ENCODE results near the gene ZNF20.

The ZNF20 gene

DNA sequence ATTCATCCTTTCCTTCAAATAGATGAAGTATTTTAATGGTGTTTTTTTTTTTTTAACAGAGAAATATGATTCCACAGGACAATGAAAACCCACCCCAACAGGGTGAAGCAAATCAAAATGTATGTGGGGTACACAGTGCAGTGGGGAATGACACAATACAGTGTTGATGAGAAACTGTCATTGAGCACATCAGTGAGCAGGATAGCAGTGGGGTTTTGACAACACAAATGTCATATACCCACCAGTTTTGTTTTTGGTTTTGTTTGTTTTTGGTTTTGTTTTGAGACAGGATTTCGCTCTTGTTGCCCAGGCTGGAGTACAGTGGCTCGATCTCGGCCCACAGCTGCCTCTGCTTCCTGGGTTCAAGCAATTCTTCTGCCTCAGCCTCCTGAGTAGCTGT, 46.4 kb downstream of the ZNF20 start:
- Histone ChIP-seq H3K4me1 (ENCODE audit: control insufficient read depth, low read depth, low read length) (no peaks in the 10 kb centered on the region), H3K79me2 (ENCODE audit: control insufficient read depth, insufficient read depth, low read length) (peaks cover 14% of the 10 kb centered on the region), H3K27me3 (ENCODE audit: insufficient read depth, low read length, poor library complexity) (no peaks in the 10 kb centered on the region), H2BK15ac (replicated peaks; ENCODE audit: low read depth) (no peak overlapping the region), H3K18ac (ENCODE audit: low read length) (no peak overlapping the region), H2BK120ac (ENCODE audit: low read depth, low read length) (no peak overlapping the region), H3K36me3 (ENCODE audit: control insufficient read depth, insufficient read depth, low read length) (peaks cover 4% of the 10 kb centered on the region), H4K5ac (ENCODE audit: low read length) (no peak overlapping the region), H4K8ac (ENCODE audit: low read depth, low read length) (no peak overlapping the region), H3K9ac (ENCODE audit: low read length) (no peak overlapping the region), H2BK5ac (ENCODE audit: low read length) (no peak overlapping the region), H3K56ac (ENCODE audit: low read length) (no peak overlapping the region), H3K4me2 (ENCODE audit: low read length) (no peak overlapping the region), H2AK5ac (ENCODE audit: low read length) (no peak overlapping the region), H3K79me1 (ENCODE audit: low read length) (peaks cover 6% of the 10 kb centered on the region), H3K27ac (ENCODE audit: low read depth, low read length) (no peak overlapping the region), H3K23ac (ENCODE audit: low read length) (no peak overlapping the region), H3K4me3 (ENCODE audit: low read length) (no peak overlapping the region), H3K4ac (ENCODE audit: low read depth, low read length) (no peak overlapping the region)
- DNase-seq = no peak
- no CpG with 5 or more reads among the region's 3 CpGs for WGBS (ENCODE audit: extremely low coverage, insufficient coverage, low lambda C conversion rate)

DNA sequence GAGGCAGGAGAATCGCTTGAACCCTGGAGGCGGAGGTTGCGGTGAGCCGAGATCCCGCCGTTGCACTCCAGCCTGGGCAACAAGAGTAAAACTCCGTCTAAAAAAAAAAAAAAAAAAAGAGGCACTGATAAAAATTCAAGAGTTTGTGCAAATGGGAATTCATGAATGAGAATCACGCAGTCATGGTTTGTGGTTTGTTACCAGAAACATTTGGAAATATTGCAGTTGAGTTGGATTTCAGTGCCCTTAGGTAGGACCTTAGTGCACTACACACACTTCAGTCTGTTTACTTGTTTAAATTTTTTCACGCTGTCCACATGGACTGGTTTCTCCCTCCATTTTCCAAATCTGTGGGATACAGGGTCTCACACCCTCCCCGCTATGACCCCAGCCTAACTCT, 47.2 kb downstream of the ZNF20 start:
- WGBS (ENCODE audit: extremely low coverage, insufficient coverage, low lambda C conversion rate) = no CpG with 5 or more reads among the region's 10 CpGs
- Histone ChIP-seq H4K8ac (ENCODE audit: low read depth, low read length) (no peak overlapping the region), H4K5ac (ENCODE audit: low read length) (no peak overlapping the region), H2BK120ac (ENCODE audit: low read depth, low read length) (no peak overlapping the region), H2BK5ac (ENCODE audit: low read length) (no peak overlapping the region), H2BK15ac (replicated peaks; ENCODE audit: low read depth) (no peak overlapping the region), H3K4me2 (ENCODE audit: low read length) (peak overlapping the region; percentile 79), H3K4me1 (ENCODE audit: control insufficient read depth, low read depth, low read length) (no peaks in the 10 kb centered on the region), H3K27ac (ENCODE audit: low read depth, low read length) (no peak overlapping the region), H2AK5ac (ENCODE audit: low read length) (no peak overlapping the region), H3K23ac (ENCODE audit: low read length) (no peak overlapping the region), H3K79me1 (ENCODE audit: low read length) (peaks cover 6% of the 10 kb centered on the region), H3K4me3 (ENCODE audit: low read length) (peak overlapping the region; percentile 54), H3K27me3 (ENCODE audit: insufficient read depth, low read length, poor library complexity) (no peaks in the 10 kb centered on the region), H3K4ac (ENCODE audit: low read depth, low read length) (no peak overlapping the region), H3K56ac (ENCODE audit: low read length) (peak overlapping the region; percentile 87), H3K36me3 (ENCODE audit: control insufficient read depth, insufficient read depth, low read length) (peaks cover 2% of the 10 kb centered on the region), H3K18ac (ENCODE audit: low read length) (no peak overlapping the region), H3K9ac (ENCODE audit: low read length) (peak overlapping the region; percentile 81), H3K79me2 (ENCODE audit: control insufficient read depth, insufficient read depth, low read length) (peaks cover 13% of the 10 kb centered on the region)
- no peak for DNase-seq

DNA sequence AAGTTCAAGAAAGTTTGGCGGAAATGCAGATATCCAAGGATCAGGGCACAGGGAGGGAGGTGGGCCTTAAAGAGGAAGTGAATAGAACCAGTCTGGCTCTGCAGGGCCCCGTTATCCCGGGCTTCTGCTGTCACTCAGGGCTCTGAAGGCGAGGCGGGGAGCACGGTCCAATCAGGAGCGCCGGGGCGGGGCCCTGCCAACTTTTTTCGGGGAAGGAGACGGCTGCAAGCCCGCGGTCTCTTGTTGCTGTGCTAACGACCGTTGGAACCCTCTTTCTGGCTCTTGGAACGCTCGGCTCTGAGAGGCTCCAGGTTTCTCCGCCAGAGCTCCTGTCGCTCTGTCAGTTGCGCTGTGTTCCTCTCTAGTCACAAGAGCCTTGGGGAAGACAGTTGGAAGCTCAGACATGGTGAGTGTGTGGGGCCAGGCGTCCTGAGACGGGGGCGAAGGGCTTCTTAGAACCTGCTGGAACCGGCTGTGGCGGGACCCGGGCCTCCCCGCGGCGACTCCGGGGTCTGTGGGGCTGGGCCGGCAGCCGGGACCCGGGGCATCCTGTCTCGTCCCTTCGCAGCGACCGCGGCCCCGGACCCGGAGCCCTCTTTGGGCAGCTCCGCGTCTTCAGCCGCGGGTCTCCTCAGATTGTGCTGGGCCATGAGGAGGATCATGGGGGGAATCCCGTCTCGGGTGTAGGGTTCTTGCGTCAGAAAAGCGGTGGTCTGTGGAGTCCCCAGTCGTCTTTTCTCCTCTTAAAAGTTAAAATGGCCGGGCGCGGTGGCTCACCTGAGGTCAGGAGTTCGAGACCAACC, 47.9 kb downstream of the ZNF20 start:
- peak; percentile 97 for DNase-seq
- peak overlapping the region; percentile 71 for H3K27ac ChIP-seq (ENCODE audit: low read depth, low read length)
- peak overlapping the region; percentile 28 for H3K4me2 ChIP-seq (ENCODE audit: low read length)
- no CpG with 5 or more reads among the region's 53 CpGs for WGBS (ENCODE audit: extremely low coverage, insufficient coverage, low lambda C conversion rate)
- H3K36me3 ChIP-seq (ENCODE audit: control insufficient read depth, insufficient read depth, low read length) = peaks cover 2% of the 10 kb centered on the region
- H2BK15ac ChIP-seq (replicated peaks; ENCODE audit: low read depth) = no peak overlapping the region
- H3K4me1 ChIP-seq (ENCODE audit: control insufficient read depth, low read depth, low read length) = no peaks in the 10 kb centered on the region
- H4K5ac ChIP-seq (ENCODE audit: low read length) = no peak overlapping the region
- H2BK120ac ChIP-seq (ENCODE audit: low read depth, low read length) = no peak overlapping the region
- H4K8ac ChIP-seq (ENCODE audit: low read depth, low read length) = no peak overlapping the region
- H3K79me1 ChIP-seq (ENCODE audit: low read length) = peaks cover 6% of the 10 kb centered on the region
- no peak overlapping the region for H3K23ac ChIP-seq (ENCODE audit: low read length)
- H3K79me2 ChIP-seq (ENCODE audit: control insufficient read depth, insufficient read depth, low read length) = peaks cover 12% of the 10 kb centered on the region
- peak overlapping the region; percentile 75 for H3K18ac ChIP-seq (ENCODE audit: low read length)
- H2AK5ac ChIP-seq (ENCODE audit: low read length) = no peak overlapping the region
- peak overlapping the region; percentile 87 for H3K56ac ChIP-seq (ENCODE audit: low read length)
- H2BK5ac ChIP-seq (ENCODE audit: low read length) = no peak overlapping the region
- H3K27me3 ChIP-seq (ENCODE audit: insufficient read depth, low read length, poor library complexity) = no peaks in the 10 kb centered on the region
- H3K9ac ChIP-seq (ENCODE audit: low read length) = peak overlapping the region; percentile 81
- no peak overlapping the region for H3K4ac ChIP-seq (ENCODE audit: low read depth, low read length)
- peak overlapping the region; percentile 71 for H3K4me3 ChIP-seq (ENCODE audit: low read length)

DNA sequence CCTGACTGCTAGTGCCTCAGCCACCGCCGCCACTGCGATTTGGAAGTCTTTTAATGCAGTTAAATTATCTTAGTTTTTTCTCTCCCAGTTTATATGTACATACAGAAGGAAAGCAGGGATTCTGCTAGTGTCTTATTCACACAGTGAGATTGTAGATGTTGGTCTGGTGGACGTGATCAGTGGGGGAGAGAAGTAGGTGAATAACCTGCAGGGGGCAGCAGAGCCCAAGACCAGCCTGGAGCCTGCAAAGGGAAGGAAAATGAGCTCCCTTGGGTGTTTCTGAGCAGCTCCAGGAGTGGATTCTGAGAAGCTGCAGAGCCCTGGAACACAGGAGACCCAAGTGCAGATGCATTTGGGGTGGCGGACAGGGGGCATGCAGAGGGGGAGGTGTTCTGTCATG, 49.3 kb downstream of the ZNF20 start:
- Histone ChIP-seq H4K5ac (ENCODE audit: low read length) (no peak overlapping the region), H3K79me1 (ENCODE audit: low read length) (peaks cover 5% of the 10 kb centered on the region), H2BK120ac (ENCODE audit: low read depth, low read length) (no peak overlapping the region), H3K56ac (ENCODE audit: low read length) (no peak overlapping the region), H2BK15ac (replicated peaks; ENCODE audit: low read depth) (no peak overlapping the region), H3K18ac (ENCODE audit: low read length) (no peak overlapping the region), H3K4me3 (ENCODE audit: low read length) (no peak overlapping the region), H3K4me2 (ENCODE audit: low read length) (no peak overlapping the region), H3K27ac (ENCODE audit: low read depth, low read length) (no peak overlapping the region), H4K8ac (ENCODE audit: low read depth, low read length) (no peak overlapping the region), H3K4ac (ENCODE audit: low read depth, low read length) (no peak overlapping the region), H3K23ac (ENCODE audit: low read length) (no peak overlapping the region), H3K9ac (ENCODE audit: low read length) (no peak overlapping the region), H3K79me2 (ENCODE audit: control insufficient read depth, insufficient read depth, low read length) (peaks cover 11% of the 10 kb centered on the region), H3K27me3 (ENCODE audit: insufficient read depth, low read length, poor library complexity) (no peaks in the 10 kb centered on the region), H2AK5ac (ENCODE audit: low read length) (no peak overlapping the region), H2BK5ac (ENCODE audit: low read length) (no peak overlapping the region), H3K4me1 (ENCODE audit: control insufficient read depth, low read depth, low read length) (no peaks in the 10 kb centered on the region), H3K36me3 (ENCODE audit: control insufficient read depth, insufficient read depth, low read length) (peaks cover 2% of the 10 kb centered on the region)
- WGBS (ENCODE audit: extremely low coverage, insufficient coverage, low lambda C conversion rate) = no CpG with 5 or more reads among the region's 5 CpGs
- peak; percentile 66 for DNase-seq

DNA sequence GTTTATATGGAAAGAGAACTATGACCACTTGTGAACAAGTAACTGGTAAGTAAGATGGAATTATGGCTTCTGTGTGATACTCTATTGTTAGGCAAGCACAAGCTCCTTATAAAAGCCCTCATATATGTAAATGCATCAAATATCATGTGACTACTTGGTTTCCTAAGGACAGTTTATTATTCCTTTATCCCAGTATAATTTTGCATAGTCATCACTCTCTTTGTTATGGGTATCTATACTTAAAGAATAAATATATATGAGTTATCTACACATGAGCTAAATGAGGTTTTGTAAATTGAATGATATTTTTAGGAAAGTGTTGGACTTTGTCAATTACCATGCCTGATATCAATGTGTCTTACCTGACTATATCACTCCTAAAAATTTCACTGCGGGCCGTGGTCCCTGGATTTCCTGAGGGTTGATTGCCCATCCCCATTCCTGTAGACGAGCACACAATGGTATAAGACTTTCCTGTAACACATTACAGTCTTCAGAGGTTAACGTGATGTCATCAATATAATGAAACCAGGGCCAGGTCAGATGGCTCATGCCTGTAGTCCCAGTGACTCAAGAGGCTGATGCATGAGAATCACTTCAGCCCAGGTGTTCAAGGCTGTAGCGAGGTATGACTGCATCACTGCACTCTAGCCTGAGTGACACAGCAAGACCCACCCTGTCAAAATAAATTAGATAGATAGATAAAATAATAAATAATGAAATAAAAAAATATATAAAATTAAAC, 54.9 kb downstream of the ZNF20 start:
- no peak overlapping the region for H2BK120ac ChIP-seq (ENCODE audit: low read depth, low read length)
- no peak overlapping the region for H3K4ac ChIP-seq (ENCODE audit: low read depth, low read length)
- H3K4me2 ChIP-seq (ENCODE audit: low read length) = no peak overlapping the region
- H3K27me3 ChIP-seq (ENCODE audit: insufficient read depth, low read length, poor library complexity) = no peaks in the 10 kb centered on the region
- H3K27ac ChIP-seq (ENCODE audit: low read depth, low read length) = no peak overlapping the region
- no peak overlapping the region for H3K23ac ChIP-seq (ENCODE audit: low read length)
- H3K36me3 ChIP-seq (ENCODE audit: control insufficient read depth, insufficient read depth, low read length) = no peaks in the 10 kb centered on the region
- H3K18ac ChIP-seq (ENCODE audit: low read length) = no peak overlapping the region
- H3K79me1 ChIP-seq (ENCODE audit: low read length) = no peaks in the 10 kb centered on the region
- H3K9ac ChIP-seq (ENCODE audit: low read length) = no peak overlapping the region
- H2AK5ac ChIP-seq (ENCODE audit: low read length) = no peak overlapping the region
- DNase-seq = no peak
- no peak overlapping the region for H4K5ac ChIP-seq (ENCODE audit: low read length)
- no CpG with 5 or more reads among the region's 5 CpGs for WGBS (ENCODE audit: extremely low coverage, insufficient coverage, low lambda C conversion rate)
- no peak overlapping the region for H3K56ac ChIP-seq (ENCODE audit: low read length)
- no peak overlapping the region for H2BK5ac ChIP-seq (ENCODE audit: low read length)
- H3K4me1 ChIP-seq (ENCODE audit: control insufficient read depth, low read depth, low read length) = no peaks in the 10 kb centered on the region
- no peak overlapping the region for H2BK15ac ChIP-seq (replicated peaks; ENCODE audit: low read depth)
- H3K4me3 ChIP-seq (ENCODE audit: low read length) = no peak overlapping the region
- H3K79me2 ChIP-seq (ENCODE audit: control insufficient read depth, insufficient read depth, low read length) = no peaks in the 10 kb centered on the region
- no peak overlapping the region for H4K8ac ChIP-seq (ENCODE audit: low read depth, low read length)

All from mesendoderm (in vitro differentiated cells).